GM21367 (cell line): Measurements from ENCODE around the gene CFAP157.

ENCODE experiments used
- ATAC-seq: cut with Tn5 transposase; IDR thresholded peaks from one replicate; pipeline ENCODE4 v1.9.1; 2021; ENCODE audit not compliant: unreplicated experiment

CFAP157 gene

DNA sequence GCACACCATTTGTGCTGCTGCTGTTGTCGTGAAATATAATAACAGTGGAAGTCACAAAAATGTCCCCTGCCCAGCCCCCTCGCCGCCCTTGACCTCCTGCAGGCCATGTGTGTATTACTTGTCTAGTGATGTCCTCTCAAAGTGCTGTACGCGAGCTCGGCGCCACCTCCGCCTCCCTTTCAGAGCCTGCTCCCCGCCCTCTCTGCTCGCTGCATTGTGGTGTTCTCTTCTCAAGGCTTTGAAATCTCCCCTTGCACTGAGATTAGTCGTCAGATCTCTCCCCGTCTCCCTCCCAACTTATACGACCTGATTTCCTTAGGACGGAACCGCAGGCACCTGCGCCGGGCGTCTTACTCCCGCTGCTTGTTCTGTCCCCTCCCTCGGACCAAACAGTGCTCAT, 14.7 kb upstream of the CFAP157 start:
- no peak for ATAC-seq

DNA sequence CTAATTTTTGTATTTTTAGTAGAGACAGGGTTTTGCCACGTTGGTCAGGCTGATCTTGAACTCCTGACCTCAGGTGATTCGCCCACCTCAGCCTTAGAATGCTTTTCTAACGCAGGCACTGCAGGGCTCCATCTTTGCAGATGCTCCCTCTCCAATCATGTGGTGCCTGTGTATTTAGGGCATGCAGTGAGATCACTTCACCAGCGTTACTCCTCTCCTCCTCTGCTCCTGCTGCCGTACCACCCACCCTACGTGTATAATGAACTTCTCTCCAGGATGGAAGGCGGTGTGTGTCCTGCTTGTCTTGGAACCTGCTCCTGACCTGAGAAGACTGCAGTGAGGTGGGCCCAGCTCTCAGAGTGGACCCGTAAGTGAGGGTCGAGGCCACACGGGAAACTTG, 13.6 kb upstream of the CFAP157 start:
- no peak for ATAC-seq

DNA sequence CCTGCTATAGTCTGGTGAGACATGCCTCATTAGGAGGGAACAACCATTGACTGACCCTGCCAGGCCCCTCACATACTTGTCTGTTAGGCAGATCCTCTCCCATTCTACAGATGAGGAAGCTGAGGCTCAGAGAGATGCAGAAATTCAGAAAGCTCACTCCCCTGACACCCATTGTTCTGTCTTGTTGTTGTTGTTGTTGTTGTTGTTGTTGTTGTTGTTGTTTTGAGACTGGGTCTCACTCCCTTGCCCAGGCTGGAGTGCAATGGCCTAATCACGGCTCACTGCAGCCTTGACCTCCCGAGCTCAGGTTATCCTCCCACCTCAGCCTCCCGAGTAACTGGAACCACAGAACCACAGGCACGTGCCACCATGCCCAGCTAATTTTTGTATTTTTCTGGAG, 13.1 kb upstream of the CFAP157 start:
- no peak for ATAC-seq

DNA sequence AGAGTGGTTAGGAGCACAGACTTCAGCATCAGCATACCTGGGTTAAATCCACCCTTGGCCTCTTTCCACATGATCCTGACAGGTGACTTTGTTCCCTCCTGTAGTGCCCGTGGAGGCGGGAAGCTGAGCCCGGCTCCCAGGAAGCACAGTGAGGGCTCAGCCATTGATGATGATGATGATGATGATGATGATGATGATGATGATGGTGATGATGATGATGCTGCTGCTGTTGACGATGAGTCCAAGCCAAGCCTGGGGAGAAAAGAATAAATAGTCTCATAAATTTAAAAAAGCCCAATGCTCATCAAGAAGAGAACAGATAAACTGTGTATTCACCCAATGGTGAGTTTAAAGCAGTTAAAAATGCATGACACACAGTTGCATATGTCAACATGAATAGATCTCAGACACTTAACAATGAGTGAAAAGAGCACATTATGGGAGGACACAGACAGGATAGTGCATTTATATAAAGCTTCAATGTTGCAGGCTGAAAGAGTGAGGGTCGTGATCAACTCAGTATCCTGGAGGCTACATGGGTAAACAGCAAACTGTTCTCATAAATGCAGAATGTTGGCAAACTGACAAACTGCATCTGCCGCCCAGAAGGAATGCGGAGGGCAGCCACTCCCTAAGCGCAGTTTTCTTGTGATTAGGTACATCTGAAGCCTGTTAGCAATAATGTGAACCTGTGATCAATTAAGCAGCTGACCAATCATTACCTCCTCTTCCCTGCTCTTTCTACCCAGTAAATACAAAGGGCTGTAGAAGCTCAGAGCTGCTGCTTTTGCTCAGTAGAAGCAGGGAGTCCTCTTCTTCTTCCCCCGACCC, 11.7 kb upstream of the CFAP157 start:
- ATAC-seq: no peak

DNA sequence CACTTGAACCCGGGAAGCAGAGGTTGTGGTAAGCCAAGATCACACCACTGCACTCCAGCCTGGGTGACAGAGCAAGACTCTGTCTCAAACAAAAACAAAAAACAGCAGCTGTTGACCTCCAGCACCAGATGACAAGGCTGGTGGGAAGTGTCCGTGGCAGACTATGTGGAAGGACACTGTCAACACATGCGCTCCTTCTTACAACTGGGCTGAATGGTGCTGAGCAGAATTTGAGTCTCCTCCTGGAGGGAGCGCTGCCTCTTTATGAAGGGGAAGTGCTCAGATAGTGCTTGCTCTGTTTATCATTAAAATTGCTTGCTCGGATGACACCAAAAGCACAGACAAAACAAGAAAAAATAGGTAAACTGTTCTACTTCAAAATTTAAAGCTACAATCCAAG, 9.2 kb upstream of the CFAP157 start:
- ATAC-seq: no peak

DNA sequence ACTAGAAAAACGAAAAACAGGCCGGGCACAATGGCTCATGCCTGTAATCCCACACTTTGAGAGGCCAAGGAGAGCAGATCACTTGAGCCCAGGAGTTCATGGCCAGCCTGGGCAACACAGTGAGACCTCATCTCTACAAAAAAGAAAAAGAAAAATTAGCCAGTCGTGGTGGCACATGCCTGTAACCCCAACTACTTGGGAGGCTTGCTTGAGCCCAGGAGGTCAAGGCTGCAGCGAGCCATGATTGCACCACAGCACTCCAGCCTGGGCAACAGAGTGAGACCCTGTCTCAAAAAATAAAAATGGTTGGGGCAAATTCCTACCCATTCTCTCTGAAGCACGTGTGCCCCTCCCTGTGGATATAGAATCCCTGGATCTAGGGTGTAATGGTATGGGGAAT, 8.4 kb upstream of the CFAP157 start:
- no peak for ATAC-seq

DNA sequence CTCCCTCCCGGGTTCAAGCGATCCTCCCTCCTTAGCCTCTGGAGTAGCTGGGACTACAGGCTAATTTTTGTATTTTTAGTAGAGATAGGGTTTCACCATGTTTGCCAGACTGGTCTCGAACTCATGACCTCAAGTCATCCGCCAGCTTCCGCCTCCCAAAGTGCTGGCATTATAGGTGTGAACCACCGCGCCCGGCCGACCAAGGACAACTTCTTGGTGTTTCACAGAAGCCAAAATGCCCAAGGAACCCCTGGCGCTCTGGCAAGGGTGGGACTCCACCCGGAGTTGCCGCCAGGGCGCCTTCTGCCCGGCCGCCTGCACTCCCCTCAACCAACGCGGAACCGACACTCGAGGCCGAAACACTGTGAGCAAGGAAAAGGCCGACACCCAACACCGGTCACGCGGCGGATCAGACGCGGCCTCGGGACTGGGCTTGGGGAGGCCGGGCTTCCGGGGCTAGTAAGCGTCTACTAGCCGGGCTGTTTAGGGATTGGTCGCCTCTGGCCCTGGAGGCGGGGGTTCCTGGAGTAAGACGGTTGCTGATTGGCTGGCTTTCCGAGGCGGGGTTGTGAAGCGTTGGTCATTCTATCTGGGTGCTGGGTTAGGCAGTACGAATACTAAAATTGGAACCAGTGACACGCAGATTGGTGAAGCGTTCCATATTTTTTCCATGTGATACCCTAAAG, 7.7 kb upstream of the CFAP157 start:
- peak; percentile 85 for ATAC-seq

DNA sequence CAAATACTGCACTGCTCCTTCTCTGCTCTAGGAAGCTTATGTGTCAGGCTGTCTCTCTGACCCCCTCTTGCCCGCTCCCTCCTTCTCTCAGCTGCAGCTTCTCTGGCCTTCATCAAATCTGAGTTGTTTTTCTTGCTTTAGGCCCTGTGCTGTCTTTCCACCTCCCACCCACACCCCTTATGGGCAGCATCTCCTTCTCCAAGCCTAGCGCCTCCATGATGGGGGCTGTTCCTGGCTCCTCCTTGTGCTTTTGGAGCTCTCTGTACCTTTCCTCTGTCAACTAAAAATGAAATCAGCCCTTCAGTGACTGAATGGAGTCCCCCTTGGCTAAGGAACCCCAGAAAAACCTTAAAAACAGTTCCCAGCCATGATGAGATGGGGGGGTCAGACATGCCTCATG, 6.6 kb upstream of the CFAP157 start:
- ATAC-seq: no peak

DNA sequence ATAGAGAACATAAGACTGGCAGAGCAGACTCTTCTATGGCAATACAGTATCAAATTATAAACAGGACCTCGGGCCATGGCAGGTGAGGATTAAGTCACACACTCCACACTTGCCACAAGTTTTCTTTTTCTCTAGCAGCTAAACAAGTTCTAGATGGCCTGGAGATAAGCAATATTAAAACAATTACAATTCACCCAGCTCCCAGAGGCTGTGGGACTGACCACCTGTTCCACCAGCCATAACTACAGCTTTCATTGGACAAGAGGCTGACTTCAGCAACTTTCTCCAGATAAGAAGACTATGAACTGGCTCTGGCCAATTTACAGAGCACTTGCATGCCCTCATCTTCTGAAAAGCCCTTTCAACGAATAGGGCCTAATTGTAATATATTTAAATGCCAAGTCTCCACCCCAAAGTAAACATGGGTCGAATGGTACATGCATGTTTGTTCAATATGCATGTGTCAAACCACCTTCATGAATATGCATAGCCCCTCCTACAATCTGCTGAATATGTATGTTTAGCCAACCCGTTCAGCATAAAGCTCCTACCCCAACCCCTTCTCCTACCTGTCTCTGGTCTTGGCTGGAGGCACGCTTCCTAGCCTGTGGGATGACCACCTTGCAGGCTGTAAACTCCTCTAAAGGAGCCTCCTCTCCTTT, 6.1 kb upstream of the CFAP157 start:
- ATAC-seq: no peak

DNA sequence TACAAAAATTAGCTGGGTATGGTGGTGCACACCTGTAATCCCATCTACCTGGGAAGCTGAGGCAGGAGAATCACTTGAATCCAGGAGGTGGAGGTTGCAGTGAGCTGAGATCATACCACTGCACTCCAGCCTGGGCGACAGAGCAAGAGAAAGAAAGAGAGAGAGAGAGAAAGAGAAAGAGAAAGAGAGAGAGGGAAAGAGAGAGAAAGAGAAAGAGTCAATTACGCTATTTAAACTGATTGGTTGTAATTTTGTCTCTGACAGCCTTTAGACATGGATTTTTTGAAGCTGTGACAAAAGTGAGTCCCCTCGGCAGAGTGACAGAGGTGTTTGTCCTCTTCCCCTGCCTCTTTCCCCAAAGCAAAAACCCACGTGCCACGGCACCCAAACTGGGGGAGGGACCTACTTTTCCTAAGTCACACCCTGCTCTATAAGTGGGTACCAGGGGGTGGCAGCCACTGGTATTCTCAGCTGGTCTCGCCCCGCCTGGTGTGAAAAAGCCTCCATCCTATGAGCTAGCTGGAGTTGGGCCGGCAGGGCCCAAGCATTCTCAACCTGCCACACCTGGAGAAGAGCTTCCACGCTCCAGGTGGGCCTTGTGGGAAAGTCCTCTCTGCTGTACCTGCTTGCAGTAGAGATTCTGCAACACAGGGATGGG, 3.4 kb upstream of the CFAP157 start:
- no peak for ATAC-seq

DNA sequence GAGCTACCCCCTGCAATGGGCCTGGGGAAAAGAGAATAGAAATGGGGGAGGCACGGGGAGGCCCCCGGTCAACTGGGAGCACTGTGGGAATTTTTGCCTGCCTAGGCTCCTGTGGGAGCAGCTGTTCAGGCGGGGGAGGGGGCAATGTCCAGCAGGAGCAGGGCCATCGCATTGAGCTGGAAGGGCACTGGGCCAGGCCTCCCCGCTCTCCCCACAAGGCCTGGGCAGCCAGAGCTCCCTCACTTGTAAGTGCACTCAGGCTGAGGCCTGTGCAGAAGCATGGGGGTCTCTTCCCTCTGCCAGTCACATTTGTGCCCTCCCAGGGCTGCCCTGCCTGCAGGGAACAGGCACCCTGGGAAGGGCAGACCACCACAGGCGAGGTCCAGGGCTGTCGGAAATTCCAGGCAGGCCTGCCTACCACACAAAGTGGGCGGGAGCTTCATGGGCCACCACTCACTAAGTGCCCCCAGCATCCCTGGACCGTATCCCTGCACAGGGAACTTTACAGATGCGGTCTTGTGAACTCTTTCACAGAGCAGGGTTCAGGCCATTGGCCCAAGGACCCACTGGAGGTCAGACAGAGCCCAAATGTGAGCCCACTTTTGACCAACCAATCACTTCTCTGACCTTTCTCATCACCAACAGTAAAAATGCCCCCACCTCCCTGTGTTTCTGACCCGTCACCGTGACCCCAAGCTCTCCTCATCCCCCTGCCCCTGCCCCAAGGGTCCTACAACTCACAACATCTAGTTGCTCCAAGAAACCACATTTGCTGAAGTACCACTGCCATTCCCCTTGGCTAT, 1.0 kb upstream of the CFAP157 start:
- no peak for ATAC-seq

DNA sequence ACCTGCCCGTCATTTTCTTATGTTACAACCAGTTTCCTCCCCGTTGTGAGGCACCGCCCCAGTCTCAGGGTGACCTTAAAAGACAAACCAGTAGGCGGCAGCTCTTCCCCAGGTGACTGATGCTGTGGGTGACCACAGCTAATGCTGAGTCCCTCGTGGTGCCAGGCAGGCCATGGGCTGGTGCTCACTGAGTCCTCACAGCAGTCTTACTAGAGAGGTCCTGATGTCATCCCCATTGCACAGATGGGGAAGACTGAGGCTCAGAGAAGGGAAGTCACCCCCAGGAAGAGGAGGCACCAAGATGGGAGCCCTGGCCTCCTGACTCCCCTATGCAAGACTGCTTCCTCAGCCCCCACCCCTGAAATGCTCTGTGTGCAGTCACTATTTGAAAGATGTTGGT, 978 bp downstream of the CFAP157 start:
- ATAC-seq: no peak

DNA sequence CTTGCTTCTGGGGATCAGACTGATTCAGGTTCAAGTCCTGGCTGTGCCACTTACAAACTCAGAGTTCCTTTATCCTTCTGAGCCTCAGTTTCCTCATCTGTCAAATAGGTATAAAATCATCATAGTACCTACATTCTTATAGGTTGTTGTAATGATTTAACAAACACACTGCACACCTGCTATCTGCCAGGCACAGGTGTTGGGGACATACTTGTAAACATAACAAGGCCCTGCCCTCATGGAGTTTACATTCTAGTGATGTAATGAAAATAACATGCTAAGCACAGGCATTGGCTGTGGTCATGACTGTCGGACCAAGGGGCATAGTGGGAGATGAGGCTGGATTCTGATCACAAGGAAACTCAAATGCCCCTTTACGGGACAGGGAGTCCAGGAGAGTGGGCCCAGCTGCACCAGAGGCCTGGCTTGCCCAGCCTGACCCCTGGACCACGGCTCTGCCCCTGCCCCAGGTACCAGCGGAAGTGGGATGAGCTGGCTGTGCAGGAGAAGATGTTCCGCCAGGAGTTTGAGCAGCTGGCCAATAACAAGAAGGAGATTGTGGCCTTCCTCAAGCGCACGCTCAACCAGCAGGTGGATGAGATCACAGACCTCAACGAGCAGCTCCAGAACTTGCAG, 2.3 kb downstream of the CFAP157 start:
- no peak for ATAC-seq

DNA sequence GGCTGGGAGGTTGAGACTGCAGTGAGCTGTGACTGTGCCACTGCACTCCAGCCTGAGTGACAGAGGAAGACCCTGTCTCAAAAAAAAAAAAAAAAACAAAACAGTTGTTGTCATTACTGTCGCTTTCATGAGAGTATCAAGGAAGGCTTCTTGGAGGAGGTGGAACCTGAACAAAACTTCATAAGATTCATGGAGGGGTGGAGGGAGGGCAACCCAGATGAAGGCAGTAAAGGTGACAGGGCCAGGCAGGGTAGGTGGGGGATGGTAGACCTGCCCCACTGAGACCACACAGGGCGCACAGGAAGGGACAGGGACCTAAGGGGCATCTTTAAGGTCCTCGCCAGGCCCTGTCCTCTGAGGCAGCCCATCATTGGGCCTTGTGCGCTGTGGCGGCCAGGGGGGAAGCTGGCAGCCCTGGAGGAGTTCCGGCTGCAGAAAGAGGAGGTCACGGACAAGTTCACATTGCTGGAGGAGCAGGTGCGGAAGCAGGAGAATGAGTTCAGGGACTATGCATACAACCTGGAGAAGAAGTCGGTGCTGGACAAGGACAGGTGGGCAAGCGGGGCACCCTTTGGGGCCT, 3.5 kb downstream of the CFAP157 start:
- no peak for ATAC-seq

DNA sequence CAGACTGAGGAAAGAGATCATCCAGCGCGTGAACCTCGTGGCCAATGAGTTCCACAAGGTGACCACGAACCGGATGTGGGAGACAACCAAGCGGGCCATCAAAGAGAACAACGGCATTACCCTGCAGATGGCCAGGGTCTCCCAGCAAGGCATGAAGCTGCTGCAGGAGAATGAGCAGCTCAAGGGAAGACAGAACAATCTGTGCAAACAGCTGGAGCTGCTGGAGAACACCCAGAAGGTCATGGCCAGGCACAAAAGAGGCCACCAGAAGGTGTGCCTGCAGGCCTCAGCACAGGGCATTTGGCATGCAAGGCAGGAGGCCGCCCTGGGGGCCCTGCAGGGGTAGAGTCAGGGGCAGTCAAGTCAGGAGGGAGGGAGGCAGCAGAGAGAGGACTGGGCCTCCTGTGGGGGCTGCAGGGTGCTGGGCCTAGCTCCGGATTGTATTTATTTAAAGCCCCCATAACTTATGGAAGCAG, 4.5 kb downstream of the CFAP157 start:
- no peak for ATAC-seq

DNA sequence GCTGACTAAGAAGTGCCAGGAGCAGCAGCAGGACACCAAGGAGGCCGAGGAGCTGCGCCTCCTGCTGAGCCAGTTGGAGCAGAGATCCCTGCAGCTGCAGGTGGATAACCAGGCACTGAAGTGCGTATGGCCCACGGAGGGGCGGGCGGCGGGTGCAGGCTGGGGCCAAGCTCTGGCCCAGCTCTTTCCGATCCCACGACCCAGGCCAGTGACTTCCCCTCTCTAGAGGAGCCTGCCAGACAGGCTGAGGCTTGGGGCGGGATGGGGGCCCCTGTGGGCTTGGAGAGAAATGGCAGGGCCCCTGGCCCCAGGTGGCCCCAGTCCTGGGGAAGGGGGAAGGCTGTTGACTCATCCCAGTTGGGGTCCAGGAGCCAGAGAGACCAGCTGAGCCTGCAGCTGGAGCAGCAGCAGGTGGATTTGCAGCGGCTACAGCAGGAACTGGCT, 5.1 kb downstream of the CFAP157 start:
- no peak for ATAC-seq

DNA sequence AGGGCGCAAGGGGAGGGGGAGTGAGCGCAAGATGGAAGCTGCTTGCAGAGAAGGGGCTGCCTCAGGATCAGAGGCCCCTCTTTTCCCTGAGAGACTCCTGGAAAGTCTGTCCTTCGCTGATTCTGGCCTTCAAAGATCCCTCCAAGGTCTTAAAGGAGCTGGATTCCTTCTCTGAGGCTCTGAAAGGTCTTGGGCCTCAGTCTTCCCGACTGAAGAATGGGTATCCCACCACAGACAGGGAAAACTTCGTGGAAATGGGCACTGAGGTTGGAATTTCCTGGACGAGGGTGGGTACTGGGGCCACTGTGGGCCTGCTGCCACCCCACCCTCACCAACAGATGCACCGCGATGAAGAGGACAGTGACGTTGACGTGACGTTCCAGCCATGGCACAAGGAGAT, 5.6 kb downstream of the CFAP157 start:
- ATAC-seq: no peak

DNA sequence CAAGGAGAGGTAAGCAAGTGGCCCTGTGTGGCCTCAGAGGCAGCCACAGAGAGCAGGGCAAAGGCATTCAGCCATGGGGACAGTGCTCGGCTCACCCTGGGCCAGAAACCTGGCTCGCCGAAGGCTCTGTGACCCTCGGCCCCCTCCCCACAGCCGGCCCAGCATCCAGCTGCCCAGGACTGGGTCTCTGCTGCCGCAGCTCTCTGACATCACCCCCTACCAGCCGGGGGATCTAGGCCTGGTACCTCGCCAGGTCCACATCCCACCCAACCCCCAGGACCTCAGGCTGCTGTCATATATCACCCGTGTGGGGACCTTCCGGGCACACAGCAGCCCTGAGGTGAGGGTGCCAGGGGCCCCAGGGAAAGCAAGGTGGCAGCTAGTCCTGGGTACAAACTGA, 6.1 kb downstream of the CFAP157 start:
- ATAC-seq: no peak

DNA sequence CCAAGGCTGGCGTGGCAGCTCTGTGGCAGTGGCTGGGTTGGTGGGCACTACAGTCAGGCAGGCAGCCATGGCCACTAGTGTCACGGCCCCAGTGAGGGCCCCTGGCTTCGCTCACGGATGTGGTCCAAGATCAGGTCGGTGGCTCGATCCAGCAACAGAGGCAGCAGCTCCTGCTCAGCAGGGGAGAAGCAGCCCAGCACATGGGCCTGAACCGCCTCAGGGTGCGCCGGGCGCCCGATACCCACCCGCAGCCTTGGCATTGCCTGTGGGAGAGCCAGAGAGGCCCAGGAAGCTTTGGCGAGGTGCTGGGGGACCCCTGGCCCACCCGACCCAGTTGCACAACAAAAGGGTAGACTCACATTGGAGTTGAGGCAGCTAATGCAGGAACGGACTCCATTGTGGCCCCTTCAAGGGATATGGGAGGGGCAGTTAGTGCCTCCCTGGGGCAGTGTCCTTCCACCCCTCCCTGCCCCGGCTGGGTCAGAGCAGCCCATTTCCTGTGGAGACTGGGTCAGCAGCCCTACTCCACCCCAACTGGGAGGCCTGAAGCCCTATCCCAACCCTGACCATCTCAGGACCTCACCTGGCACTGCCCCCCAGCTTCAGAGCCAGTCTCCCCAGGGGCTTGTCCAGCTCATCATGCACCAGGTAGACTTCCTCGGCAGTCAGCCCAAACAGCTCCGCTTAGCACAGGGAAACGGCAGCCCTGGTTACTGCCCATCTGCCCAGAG, 7.4 kb downstream of the CFAP157 start:
- ATAC-seq: no peak
